ENCODE measurements around the gene SH3PXD2A. TPM values are rescaled to one million over a fixed set of nuclear protein-coding genes. Genes with fewer than 3 reads are reported as not detected.

SH3PXD2A gene
- total and polyA plus RNA-seq, 4 experiments from 2014 or later = 0.39 to 17.5 (median 8.9) TPM

GRCh38 chr10:103712146-103712545 lies 143.2 kb downstream of the SH3PXD2A start:
- no peaks in the 10 kb centered on the region for H3K36me3 ChIP-seq (ENCODE audit: insufficient read depth, low read length)
- ChIA-PET POLR2A (ENCODE audit: partially characterized antibody) (interaction anchor here (1.0 to 1.5 kb wide), 5 partner anchors 51 to 145 kb away, joined by 3 to 10 read pairs (median 4); partner anchors contain the start of gene SH3PXD2A), CTCF (ENCODE audit: partially characterized antibody) (interaction anchor here (0.6 to 8.1 kb wide), 37 partner anchors 9 to 562 kb away, joined by 3 to 101 read pairs (median 6); partner anchors contain the start of genes GSTO2 and SH3PXD2A)
- no peaks in the 10 kb centered on the region for H3K9me3 ChIP-seq (ENCODE audit: control insufficient read depth in 1 of 2, low read length in 2 of 2)
- no peak overlapping the region for H3K27ac ChIP-seq (ENCODE audit: low read depth, low read length)
- H3K4me3 ChIP-seq (ENCODE audit: low read length in 2 of 2) = no peak overlapping the region
- Mint-ChIP-seq H3K9me3 (no peaks in the 10 kb centered on the region), H3K4me1 (peaks cover 0 to 4% (median 1%) of the 10 kb centered on the region in 4 donors), H3K27me3 (no peaks in the 10 kb centered on the region), H3K36me3 (no peaks in the 10 kb centered on the region), H3K27ac (no peak overlapping the region), H3K4me3 (no peak overlapping the region)
- DNase-seq = no peak
- H3K27me3 ChIP-seq (ENCODE audit: insufficient read depth, low read length) = no peaks in the 10 kb centered on the region
- no peaks in the 10 kb centered on the region for H3K4me1 ChIP-seq (ENCODE audit: insufficient read depth, low read length)
- intact Hi-C loops (cut with micrococcal nuclease) = loop anchor here (2.0 to 10.0 kb wide), 3 partner anchors 35 to 373 kb away; partner anchors contain the start of gene COL17A1

- POLR2A ChIA-PET (ENCODE audit: partially characterized antibody) = interaction anchor here (0.6 to 1.2 kb wide), 4 partner anchors 18 to 140 kb away, joined by 3 read pairs; no protein-coding TSS in a partner anchor
- intact Hi-C loops (cut with micrococcal nuclease) = loop anchor here (5.0 to 10.0 kb wide), 2 partner anchors 36 to 373 kb away; partner anchors contain the start of gene COL17A1
- no peaks in the 10 kb centered on the region for H3K36me3 Mint-ChIP-seq
Measured at GRCh38 chr10:103711351-103711994, 143.9 kb downstream of the SH3PXD2A start.

GRCh38 chr10:103710490-103710889 lies 144.9 kb downstream of the SH3PXD2A start:
- no peaks in the 10 kb centered on the region for H3K4me1 ChIP-seq (ENCODE audit: insufficient read depth, low read length)
- no peaks in the 10 kb centered on the region for H3K9me3 ChIP-seq (ENCODE audit: control insufficient read depth in 1 of 2, low read length in 2 of 2)
- Mint-ChIP-seq H3K4me1 (peaks cover 0 to 4% (median 1%) of the 10 kb centered on the region in 4 donors), H3K36me3 (no peaks in the 10 kb centered on the region), H3K27ac (peak overlapping the region in 1 of 7 donors; percentile 92), H3K9me3 (no peaks in the 10 kb centered on the region), H3K27me3 (no peaks in the 10 kb centered on the region), H3K4me3 (no peak overlapping the region)
- ChIA-PET CTCF (ENCODE audit: partially characterized antibody) (interaction anchor here (1.5 to 8.1 kb wide), 9 partner anchors 11 to 176 kb away, joined by 3 to 101 read pairs (median 24); partner anchors contain the start of gene SH3PXD2A), POLR2A (ENCODE audit: partially characterized antibody) (interaction anchor here (0.7 kb wide), 1 partner anchor 56 kb away, joined by 3 read pairs; no protein-coding TSS in a partner anchor)
- no peaks in the 10 kb centered on the region for H3K36me3 ChIP-seq (ENCODE audit: insufficient read depth, low read length)
- intact Hi-C loops (cut with micrococcal nuclease) = loop anchor here (5.0 to 10.0 kb wide), 2 partner anchors 37 to 374 kb away; partner anchors contain the start of gene COL17A1
- no peak for DNase-seq
- H3K27me3 ChIP-seq (ENCODE audit: insufficient read depth, low read length) = no peaks in the 10 kb centered on the region
- no peak overlapping the region for H3K4me3 ChIP-seq (ENCODE audit: low read length in 2 of 2)
- H3K27ac ChIP-seq (ENCODE audit: low read depth, low read length) = no peak overlapping the region

More at GRCh38 chr10:103711351-103711994, 143.9 kb downstream of the SH3PXD2A start:
- Histone ChIP-seq H3K36me3 (ENCODE audit: insufficient read depth, low read length) (no peaks in the 10 kb centered on the region), H3K4me3 (ENCODE audit: low read length in 2 of 2) (no peak overlapping the region), H3K27ac (ENCODE audit: low read depth, low read length) (no peak overlapping the region), H3K4me1 (ENCODE audit: insufficient read depth, low read length) (no peaks in the 10 kb centered on the region), H3K9me3 (ENCODE audit: control insufficient read depth in 1 of 2, low read length in 2 of 2) (no peaks in the 10 kb centered on the region), H3K27me3 (ENCODE audit: insufficient read depth, low read length) (no peaks in the 10 kb centered on the region)
- DNase-seq = no peak
- no peaks in the 10 kb centered on the region for H3K9me3 Mint-ChIP-seq
- H3K27me3 Mint-ChIP-seq = no peaks in the 10 kb centered on the region
- H3K27ac Mint-ChIP-seq = no peak overlapping the region
- peaks cover 0 to 4% (median 1%) of the 10 kb centered on the region in 4 donors for H3K4me1 Mint-ChIP-seq
- H3K4me3 Mint-ChIP-seq = no peak overlapping the region
- CTCF ChIA-PET (ENCODE audit: partially characterized antibody) = interaction anchor here (0.7 to 8.1 kb wide), 17 partner anchors 9 to 436 kb away, joined by 3 to 101 read pairs (median 12); partner anchors contain the start of gene SH3PXD2A

GRCh38 chr10:103709341-103709920 lies 145.9 kb downstream of the SH3PXD2A start:
- CTCF ChIA-PET (ENCODE audit: partially characterized antibody) = interaction anchor here (0.9 to 8.1 kb wide), 6 partner anchors 10 to 177 kb away, joined by 3 to 80 read pairs (median 8); no protein-coding TSS in a partner anchor

GRCh38 chr10:103708627-103709288 lies 146.6 kb downstream of the SH3PXD2A start:
- Histone ChIP-seq H3K4me1 (ENCODE audit: insufficient read depth, low read length) (no peaks in the 10 kb centered on the region), H3K27me3 (ENCODE audit: insufficient read depth, low read length) (no peaks in the 10 kb centered on the region), H3K4me3 (ENCODE audit: low read length in 2 of 2) (no peak overlapping the region), H3K36me3 (ENCODE audit: insufficient read depth, low read length) (no peaks in the 10 kb centered on the region), H3K9me3 (ENCODE audit: control insufficient read depth in 1 of 2, low read length in 2 of 2) (no peaks in the 10 kb centered on the region), H3K27ac (ENCODE audit: low read depth, low read length) (no peak overlapping the region)
- Mint-ChIP-seq H3K36me3 (no peaks in the 10 kb centered on the region), H3K4me3 (no peak overlapping the region), H3K4me1 (peaks cover 0 to 4% (median 1%) of the 10 kb centered on the region in 4 donors), H3K27ac (no peak overlapping the region), H3K27me3 (no peaks in the 10 kb centered on the region), H3K9me3 (no peaks in the 10 kb centered on the region)
- intact Hi-C loops (cut with micrococcal nuclease) = no loop called here
- POLR2A ChIA-PET (ENCODE audit: partially characterized antibody) = no interaction called here
- DNase-seq = no peak
- CTCF ChIA-PET (ENCODE audit: partially characterized antibody) = interaction anchor here (0.9 to 8.1 kb wide), 6 partner anchors 10 to 177 kb away, joined by 3 to 80 read pairs (median 8); no protein-coding TSS in a partner anchor

More at GRCh38 chr10:103709341-103709920, 145.9 kb downstream of the SH3PXD2A start:
- Histone ChIP-seq H3K4me1 (ENCODE audit: insufficient read depth, low read length) (no peaks in the 10 kb centered on the region), H3K36me3 (ENCODE audit: insufficient read depth, low read length) (no peaks in the 10 kb centered on the region), H3K27ac (ENCODE audit: low read depth, low read length) (no peak overlapping the region), H3K9me3 (ENCODE audit: control insufficient read depth in 1 of 2, low read length in 2 of 2) (no peaks in the 10 kb centered on the region), H3K4me3 (ENCODE audit: low read length in 2 of 2) (no peak overlapping the region), H3K27me3 (ENCODE audit: insufficient read depth, low read length) (no peaks in the 10 kb centered on the region)
- Mint-ChIP-seq H3K4me3 (no peak overlapping the region), H3K27ac (peak overlapping the region in 1 of 7 donors; percentile 57), H3K27me3 (no peaks in the 10 kb centered on the region), H3K36me3 (no peaks in the 10 kb centered on the region), H3K9me3 (no peaks in the 10 kb centered on the region), H3K4me1 (peaks cover 0 to 4% (median 1%) of the 10 kb centered on the region in 4 donors)
- no peak for DNase-seq
- POLR2A ChIA-PET (ENCODE audit: partially characterized antibody) = no interaction called here
- intact Hi-C loops (cut with micrococcal nuclease) = no loop called here

GRCh38 chr10:103707956-103708626 lies 147.3 kb downstream of the SH3PXD2A start:
- ChIA-PET POLR2A (ENCODE audit: partially characterized antibody) (no interaction called here), CTCF (ENCODE audit: partially characterized antibody) (interaction anchor here (0.9 to 8.1 kb wide), 6 partner anchors 21 to 155 kb away, joined by 3 to 80 read pairs (median 4); no protein-coding TSS in a partner anchor)
- H3K27me3 Mint-ChIP-seq = no peaks in the 10 kb centered on the region
- intact Hi-C loops (cut with micrococcal nuclease) = no loop called here
- no peaks in the 10 kb centered on the region for H3K4me1 ChIP-seq (ENCODE audit: insufficient read depth, low read length)
- H3K4me3 Mint-ChIP-seq = no peak overlapping the region
- H3K9me3 ChIP-seq (ENCODE audit: control insufficient read depth in 1 of 2, low read length in 2 of 2) = no peaks in the 10 kb centered on the region
- no peaks in the 10 kb centered on the region for H3K9me3 Mint-ChIP-seq
- H3K36me3 Mint-ChIP-seq = no peaks in the 10 kb centered on the region
- no peak overlapping the region for H3K27ac Mint-ChIP-seq
- H3K27ac ChIP-seq (ENCODE audit: low read depth, low read length) = no peak overlapping the region
- DNase-seq = no peak
- no peak overlapping the region for H3K4me3 ChIP-seq (ENCODE audit: low read length in 2 of 2)
- no peaks in the 10 kb centered on the region for H3K36me3 ChIP-seq (ENCODE audit: insufficient read depth, low read length)
- peaks cover 0 to 3% (median 1%) of the 10 kb centered on the region in 4 donors for H3K4me1 Mint-ChIP-seq
- H3K27me3 ChIP-seq (ENCODE audit: insufficient read depth, low read length) = no peaks in the 10 kb centered on the region
